ENCODE results near the gene SS18. TPM values are rescaled to one million over a fixed set of nuclear protein-coding genes. Genes with fewer than 3 reads are reported as not detected.

Gene SS18
- total RNA-seq, 1 experiment from 2014 or later: 52.2 TPM

DNA sequence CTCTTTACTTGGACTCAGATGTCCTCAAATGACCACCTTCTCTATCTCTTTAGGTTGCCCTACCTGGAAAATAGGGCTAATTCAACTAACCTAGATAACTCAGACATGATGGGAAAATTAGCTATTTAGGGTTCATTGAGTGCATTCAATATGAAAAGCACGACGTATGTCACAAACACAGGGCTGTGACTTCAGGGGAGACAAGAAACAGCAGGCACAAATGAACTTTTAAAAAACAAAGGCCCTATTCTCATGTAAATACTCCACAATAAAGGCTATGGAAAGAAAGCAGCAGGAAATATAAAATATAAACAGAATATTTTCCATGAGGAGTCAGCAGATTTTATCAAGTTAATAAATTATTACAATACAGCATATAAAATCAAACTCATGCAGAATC, 97.8 kb downstream of the SS18 start:
- Histone ChIP-seq H3K4me1 (replicated peaks; ENCODE audit: insufficient read depth) (no peaks in the 10 kb centered on the region), H2AFZ (no peak overlapping the region), H3K9me3 (ENCODE audit: insufficient read depth, low read depth) (no peaks in the 10 kb centered on the region), H3K4me2 (no peak overlapping the region), H4K20me1 (ENCODE audit: insufficient read depth) (no peaks in the 10 kb centered on the region), H3F3A (ENCODE audit: insufficient read depth, low read depth) (no peaks in the 10 kb centered on the region), H3K27ac (no peak overlapping the region), H3K9me2 (ENCODE audit: insufficient read depth) (no peaks in the 10 kb centered on the region), H3K36me3 (ENCODE audit: low read depth) (no peaks in the 10 kb centered on the region), H3K4me3 (no peak overlapping the region), H3K79me2 (ENCODE audit: low read depth) (no peaks in the 10 kb centered on the region), H3K27me3 (ENCODE audit: insufficient read depth, low read depth) (no peaks in the 10 kb centered on the region)
- intact Hi-C loops (cut with micrococcal nuclease; ENCODE audit: unreplicated experiment): no loop called here
- DNase-seq: no peak
- no peak for TF ChIP-seq EZH2 (IDR thresholded peaks at IDR 0.05; ENCODE audit: low read depth)
- TF ChIP-seq CTCF (conservative IDR thresholded peaks at IDR 0.05): no peak
- CTCF ChIA-PET: no interaction called here
- POLR2A ChIA-PET (ENCODE audit: unreplicated experiment): no interaction called here
- BruUV-seq (replicated peaks): no TSS peak

- no peak for TF ChIP-seq EZH2 (IDR thresholded peaks at IDR 0.05; ENCODE audit: low read depth)
- TF ChIP-seq CTCF (conservative IDR thresholded peaks at IDR 0.05): no peak
- Histone ChIP-seq H3K9me2 (ENCODE audit: insufficient read depth) (no peaks in the 10 kb centered on the region), H3K4me2 (no peak overlapping the region), H3K36me3 (ENCODE audit: low read depth) (no peaks in the 10 kb centered on the region), H3K4me3 (no peak overlapping the region), H4K20me1 (ENCODE audit: insufficient read depth) (no peaks in the 10 kb centered on the region), H3K27me3 (ENCODE audit: insufficient read depth, low read depth) (no peaks in the 10 kb centered on the region), H3K4me1 (replicated peaks; ENCODE audit: insufficient read depth) (no peaks in the 10 kb centered on the region), H3F3A (ENCODE audit: insufficient read depth, low read depth) (no peaks in the 10 kb centered on the region), H3K27ac (no peak overlapping the region), H3K9me3 (ENCODE audit: insufficient read depth, low read depth) (no peaks in the 10 kb centered on the region), H2AFZ (no peak overlapping the region), H3K79me2 (ENCODE audit: low read depth) (no peaks in the 10 kb centered on the region)
- no TSS peak for BruUV-seq (replicated peaks)
- no peak for DNase-seq
- intact Hi-C loops (cut with micrococcal nuclease; ENCODE audit: unreplicated experiment): no loop called here
- ChIA-PET CTCF (no interaction called here), POLR2A (ENCODE audit: unreplicated experiment) (no interaction called here)
These were observed 99.9 kb downstream of the SS18 start for GRCh38 chr18:25990473-25990872.

- no peaks in the 10 kb centered on the region for H3K4me1 ChIP-seq (replicated peaks; ENCODE audit: insufficient read depth)
- H3K9me3 ChIP-seq (ENCODE audit: insufficient read depth, low read depth): no peaks in the 10 kb centered on the region
- intact Hi-C loops (cut with micrococcal nuclease; ENCODE audit: unreplicated experiment): no loop called here
- H3K79me2 ChIP-seq (ENCODE audit: low read depth): no peaks in the 10 kb centered on the region
- H3K36me3 ChIP-seq (ENCODE audit: low read depth): no peaks in the 10 kb centered on the region
- no TSS peak for BruUV-seq (replicated peaks)
- no peaks in the 10 kb centered on the region for H3K9me2 ChIP-seq (ENCODE audit: insufficient read depth)
- POLR2A ChIA-PET (ENCODE audit: unreplicated experiment): no interaction called here
- no peaks in the 10 kb centered on the region for H3K27me3 ChIP-seq (ENCODE audit: insufficient read depth, low read depth)
- no peak for DNase-seq
- no peak overlapping the region for H3K27ac ChIP-seq
- TF ChIP-seq CTCF (conservative IDR thresholded peaks at IDR 0.05): no peak
- TF ChIP-seq EZH2 (IDR thresholded peaks at IDR 0.05; ENCODE audit: low read depth): no peak
- CTCF ChIA-PET: no interaction called here
- H3F3A ChIP-seq (ENCODE audit: insufficient read depth, low read depth): no peaks in the 10 kb centered on the region
- H4K20me1 ChIP-seq (ENCODE audit: insufficient read depth): no peaks in the 10 kb centered on the region
- H3K4me3 ChIP-seq: no peak overlapping the region
- no peak overlapping the region for H3K4me2 ChIP-seq
- H2AFZ ChIP-seq: no peak overlapping the region
These were observed 104.6 kb downstream of the SS18 start for GRCh38 chr18:25985707-25986394.

Data from PC-9 (cell line).